Inflammatory macrophage treated with lipopolysaccharide for 4 hours (primary cell): ENCODE data around the gene STX18.
"Not testable (repeated sequence)": the region's sequence is repeated elsewhere in the genome, so short reads cannot be mapped to it uniquely, and the experiment has no call there.

ENCODE experiments used
- DNase-seq: peaks from one replicate; pipeline ENCODE4 v3.0.0-alpha.2; 2020

STX18 gene

GRCh38 chr4:4432341-4433125 lies 109.3 kb downstream of the STX18 start:
- no peak for DNase-seq

- peak; percentile 4 for DNase-seq
Observed at GRCh38 chr4:4430492-4431195, 111.2 kb downstream of the STX18 start.

- no peak for DNase-seq
Observed at GRCh38 chr4:4428966-4429875, 112.6 kb downstream of the STX18 start.

GRCh38 chr4:4427886-4428285 lies 114.0 kb downstream of the STX18 start:
- DNase-seq, result no peak

- DNase-seq, result no peak
Observed at GRCh38 chr4:4427121-4427870, 114.6 kb downstream of the STX18 start.

- no peak for DNase-seq
Observed at GRCh38 chr4:4426511-4427120, 115.2 kb downstream of the STX18 start.

DNA sequence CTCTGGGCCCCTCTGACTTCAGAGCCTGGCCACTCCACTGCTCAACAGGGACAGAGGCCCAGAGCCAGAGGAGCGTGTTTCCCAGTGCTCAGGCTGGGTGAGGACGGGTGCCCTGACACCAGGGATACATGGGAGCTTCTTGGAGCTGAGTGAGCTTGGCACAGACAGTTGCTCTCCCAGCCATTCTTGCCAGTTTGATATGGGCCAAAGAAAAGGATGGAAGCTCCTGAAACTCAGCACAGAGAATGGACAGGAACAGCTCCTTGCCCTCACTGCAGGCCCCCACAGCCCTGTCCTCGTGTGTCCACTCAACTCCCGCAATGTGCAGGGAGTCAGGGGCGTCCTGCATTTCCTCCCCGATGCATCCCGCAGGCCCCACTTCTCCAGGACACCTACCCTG lies 116.2 kb downstream of the STX18 start:
- DNase-seq, result no peak

DNA sequence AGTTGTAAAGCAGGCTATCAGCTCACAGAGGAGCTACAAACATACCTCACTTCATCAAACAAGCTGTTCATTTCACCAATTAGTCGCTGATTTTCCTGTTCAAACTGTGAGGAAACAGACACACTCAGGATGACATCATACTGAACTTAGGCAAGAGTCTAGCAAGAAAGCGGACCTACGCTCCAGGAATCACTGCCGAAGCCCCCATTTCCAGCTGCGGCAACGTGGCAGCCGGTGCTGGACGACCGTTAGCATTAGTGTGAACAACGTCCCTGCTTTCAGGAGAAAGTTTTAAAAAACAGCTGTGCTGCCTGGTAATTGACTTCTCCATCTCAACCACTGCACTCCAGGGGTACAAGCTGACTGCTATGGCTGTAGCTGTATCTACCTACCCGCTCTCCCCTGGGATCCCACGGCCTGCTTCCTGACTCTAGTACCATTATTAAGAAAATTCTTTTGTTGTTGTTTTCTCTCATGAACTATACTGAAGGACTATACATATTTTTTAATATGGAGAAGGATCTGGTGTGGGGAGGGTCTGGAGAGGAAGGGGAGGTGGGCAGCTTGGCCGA lies 116.6 kb downstream of the STX18 start:
- DNase-seq, result no peak

DNA sequence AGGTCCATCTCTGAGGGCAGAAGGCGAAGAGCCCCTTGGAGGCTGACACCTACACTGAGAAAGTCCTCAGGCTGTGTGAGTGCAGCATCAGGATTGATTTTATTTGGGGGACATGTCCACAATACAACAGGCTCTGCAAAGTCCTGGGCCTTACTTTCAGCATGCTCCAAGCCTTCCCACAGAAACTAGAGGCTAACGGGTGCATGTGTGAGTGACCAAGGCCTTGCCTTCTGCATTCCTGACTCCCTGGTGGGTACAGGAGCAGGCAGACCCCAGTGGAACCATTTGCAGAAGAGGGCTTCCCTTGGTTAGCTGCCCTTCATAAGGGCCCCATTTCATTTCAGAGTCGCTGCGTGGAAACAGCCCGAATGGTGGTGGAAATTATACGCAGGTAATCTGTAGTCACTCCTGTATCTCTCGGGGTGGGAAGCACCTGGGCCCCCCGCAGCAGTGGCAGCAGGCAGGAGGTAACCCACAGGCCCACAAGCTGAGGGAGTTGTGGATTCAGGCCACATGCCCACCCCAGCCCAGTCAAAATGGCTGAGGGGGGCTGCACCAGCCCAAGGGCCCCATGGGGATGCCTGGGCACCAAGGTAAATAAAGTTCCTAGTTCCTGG lies 117.2 kb downstream of the STX18 start:
- no peak for DNase-seq

DNA sequence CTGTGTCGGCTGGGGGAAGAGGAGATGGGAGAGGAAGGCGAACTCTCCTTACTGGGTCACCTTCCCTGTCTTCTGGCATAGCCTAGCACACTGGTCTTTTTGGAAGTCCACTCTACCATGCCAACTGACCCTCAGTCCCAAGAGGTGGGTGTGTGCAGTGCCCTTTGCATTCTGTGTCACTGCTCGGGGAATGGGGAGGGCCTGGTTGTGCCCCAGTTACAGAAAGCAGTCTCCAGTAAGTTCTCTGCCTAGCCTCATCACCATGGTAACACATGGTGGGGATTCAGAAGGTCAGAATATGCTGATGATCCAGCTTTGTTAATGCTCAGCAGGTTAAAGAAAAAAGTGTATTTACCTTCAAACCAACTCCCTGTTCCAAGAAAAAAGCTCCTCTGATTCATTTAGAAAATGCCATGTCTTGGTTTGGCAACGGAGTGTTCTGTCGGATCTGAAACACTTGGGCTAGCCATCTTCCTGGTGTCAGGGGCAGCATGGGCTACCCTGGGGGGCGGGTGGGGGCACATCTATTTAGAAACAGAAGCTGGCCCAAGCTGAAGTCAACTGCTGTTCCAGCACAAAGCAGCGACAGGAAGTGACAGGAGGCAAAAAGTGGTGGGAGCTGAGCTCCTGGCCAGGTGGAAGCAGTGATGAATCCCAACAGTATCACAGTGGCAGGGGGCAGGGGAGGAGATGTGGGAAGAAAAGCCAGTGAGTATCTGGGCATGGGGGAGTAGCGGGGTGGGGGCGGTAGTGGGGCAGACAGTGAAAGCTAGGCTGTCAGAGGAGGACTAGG lies 117.9 kb downstream of the STX18 start:
- DNase-seq, result no peak

- no peak for DNase-seq
Observed at GRCh38 chr4:4422856-4423499, 118.9 kb downstream of the STX18 start.

DNA sequence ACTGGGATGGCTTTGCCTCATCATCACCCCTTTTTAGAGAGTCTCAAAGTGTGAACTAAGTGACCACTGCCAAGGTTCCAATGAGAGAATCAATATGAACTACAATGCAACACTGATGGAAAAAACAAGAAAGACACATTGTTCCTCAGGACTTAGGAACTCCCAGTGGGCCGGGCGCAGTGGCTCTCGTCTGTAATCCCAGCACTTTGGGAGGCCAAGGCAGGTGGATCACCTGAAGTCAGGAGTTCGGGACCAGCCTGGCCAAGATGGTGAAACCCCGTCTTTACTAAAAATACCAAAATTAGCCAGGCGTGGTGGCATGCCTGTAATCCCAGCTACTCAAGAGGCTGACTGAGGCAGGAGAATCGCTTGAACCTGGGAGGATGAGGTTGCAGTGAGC lies 119.7 kb downstream of the STX18 start:
- DNase-seq, result not testable (repeated sequence)

DNA sequence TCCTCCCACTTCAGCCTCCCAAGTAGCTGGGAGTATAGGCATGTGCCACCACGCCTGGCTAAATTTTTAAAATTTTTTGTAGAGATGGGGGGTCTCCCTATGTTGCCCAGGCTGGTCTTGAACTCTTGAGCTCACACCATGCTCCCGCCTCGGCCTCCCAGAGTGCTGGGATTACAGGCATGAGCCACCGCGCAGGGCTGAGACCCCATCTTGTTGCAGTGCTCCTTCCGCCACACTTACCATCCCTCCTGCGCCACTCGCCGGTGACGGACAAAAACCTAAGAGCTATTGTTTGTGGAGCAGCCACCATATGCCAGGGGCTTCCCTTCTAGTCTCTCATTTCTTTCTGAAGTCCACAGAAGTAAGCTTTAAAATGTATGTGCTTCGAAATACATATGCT lies 120.5 kb downstream of the STX18 start:
- DNase-seq, result no peak

DNA sequence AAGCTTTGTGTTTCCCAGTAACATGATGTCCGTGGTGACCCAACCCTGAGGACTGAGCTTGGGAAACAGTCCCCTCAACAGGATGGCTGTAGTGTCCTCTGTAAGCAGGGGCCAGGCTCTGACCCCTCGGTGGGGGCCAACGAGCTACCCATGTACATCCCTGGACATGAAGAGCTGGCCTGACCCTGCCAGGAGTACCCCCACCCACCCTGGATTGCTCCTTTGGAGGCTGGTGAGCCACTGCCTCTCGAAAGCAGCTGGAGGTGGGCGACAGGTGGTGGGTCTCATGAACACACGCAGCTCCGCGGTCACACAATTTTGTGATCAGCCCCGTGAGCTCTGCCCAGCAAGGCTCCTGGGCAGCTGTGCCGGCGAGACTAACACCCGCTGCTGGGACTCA lies 121.4 kb downstream of the STX18 start:
- DNase-seq, result no peak

- no peak for DNase-seq
Observed at GRCh38 chr4:4419896-4420295, 122.0 kb downstream of the STX18 start.

- no peak for DNase-seq
Observed at GRCh38 chr4:4418676-4419390, 123.0 kb downstream of the STX18 start.

DNA sequence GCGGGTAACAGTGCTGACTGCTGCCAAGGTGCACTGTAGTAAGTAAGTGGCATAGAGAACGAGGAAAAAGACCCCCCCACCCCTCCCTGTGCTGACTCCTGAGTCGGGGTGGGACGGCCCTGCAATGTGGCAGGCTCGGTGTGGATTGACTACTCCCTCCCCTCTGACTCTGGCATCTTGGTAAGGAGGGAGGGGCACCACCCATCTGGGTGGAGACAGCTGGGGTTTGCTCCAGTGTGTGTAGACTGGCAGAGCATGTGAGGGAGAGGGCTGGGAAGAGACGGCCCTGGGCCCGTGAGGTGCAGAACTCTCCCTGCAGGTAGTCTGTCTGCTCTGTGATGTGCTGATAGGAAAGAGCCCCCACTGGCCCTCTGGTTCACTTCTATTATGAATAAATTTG lies 124.0 kb downstream of the STX18 start:
- no peak for DNase-seq

DNA sequence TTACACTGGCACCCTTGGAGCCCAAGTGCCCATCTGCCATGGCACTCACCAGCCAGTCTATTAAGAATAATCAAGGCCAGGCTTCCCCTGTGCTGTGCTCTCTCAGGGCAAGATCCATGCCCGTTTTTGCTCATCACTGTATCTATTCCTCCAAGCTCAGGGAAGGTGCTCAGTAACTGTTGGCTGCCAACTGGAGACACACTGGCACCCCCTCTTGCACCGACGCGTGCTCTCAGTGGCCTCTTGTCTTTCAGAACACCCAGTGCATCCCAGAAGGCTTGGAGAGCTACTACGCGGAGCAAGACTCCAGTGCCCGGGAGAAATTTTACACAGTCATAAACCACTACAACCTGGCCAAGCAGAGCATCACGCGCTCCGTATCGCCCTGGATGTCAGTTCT lies 124.9 kb downstream of the STX18 start:
- no peak for DNase-seq
